ENCODE data around the gene HOMER2.
A peak's percentile ranks its signal among the peaks of the same experiment; 100 is the strongest.
"Not testable (repeated sequence)": the region's sequence is repeated elsewhere in the genome, so short reads cannot be mapped to it uniquely, and the experiment has no call there.

Gene HOMER2

GRCh38 chr15:82900511-82901060 lies 51.9 kb downstream of the HOMER2 start:
- TF ChIP-seq CTCF (conservative IDR thresholded peaks at IDR 0.05; ENCODE audit: low read depth, low read length) = no peak
- H3K4me3 ChIP-seq (ENCODE audit: low read length) = no peak overlapping the region
- peak; percentile 16 for DNase-seq (ENCODE audit: low read depth)

- H3K4me3 ChIP-seq (ENCODE audit: low read length) = no peak overlapping the region
- no peak for DNase-seq (ENCODE audit: low read depth)
- no peak for TF ChIP-seq CTCF (conservative IDR thresholded peaks at IDR 0.05; ENCODE audit: low read depth, low read length)
Observed at GRCh38 chr15:82898961-82899360, 53.6 kb downstream of the HOMER2 start.

- no peak for TF ChIP-seq CTCF (conservative IDR thresholded peaks at IDR 0.05; ENCODE audit: low read depth, low read length)
- DNase-seq (ENCODE audit: low read depth) = no peak
Observed at GRCh38 chr15:82895983-82896382, 56.5 kb downstream of the HOMER2 start.

GRCh38 chr15:82894971-82895520 lies 57.5 kb downstream of the HOMER2 start:
- no peak for TF ChIP-seq CTCF (conservative IDR thresholded peaks at IDR 0.05; ENCODE audit: low read depth, low read length)
- peak; percentile 41 for DNase-seq (ENCODE audit: low read depth)
- no peak overlapping the region for H3K4me3 ChIP-seq (ENCODE audit: low read length)

More at GRCh38 chr15:82895983-82896382, 56.5 kb downstream of the HOMER2 start:
- no peak overlapping the region for H3K4me3 ChIP-seq (ENCODE audit: low read length)

- not testable (repeated sequence) for DNase-seq (ENCODE audit: low read depth); H3K4me3 ChIP-seq (ENCODE audit: low read length)
Observed at GRCh38 chr15:82893473-82893872, 59.0 kb downstream of the HOMER2 start.

GRCh38 chr15:82892573-82892972 lies 59.9 kb downstream of the HOMER2 start:
- no peak overlapping the region for H3K4me3 ChIP-seq (ENCODE audit: low read length)
- TF ChIP-seq CTCF (conservative IDR thresholded peaks at IDR 0.05; ENCODE audit: low read depth, low read length) = no peak
- DNase-seq (ENCODE audit: low read depth) = no peak

GRCh38 chr15:82890995-82891390 lies 61.5 kb downstream of the HOMER2 start:
- no peak overlapping the region for H3K4me3 ChIP-seq (ENCODE audit: low read length)
- no peak for DNase-seq (ENCODE audit: low read depth)
- TF ChIP-seq CTCF (conservative IDR thresholded peaks at IDR 0.05; ENCODE audit: low read depth, low read length) = no peak

Data from retinal pigment epithelial cell (primary cell).